ENCODE measurements around the gene CYTH3.

DNA sequence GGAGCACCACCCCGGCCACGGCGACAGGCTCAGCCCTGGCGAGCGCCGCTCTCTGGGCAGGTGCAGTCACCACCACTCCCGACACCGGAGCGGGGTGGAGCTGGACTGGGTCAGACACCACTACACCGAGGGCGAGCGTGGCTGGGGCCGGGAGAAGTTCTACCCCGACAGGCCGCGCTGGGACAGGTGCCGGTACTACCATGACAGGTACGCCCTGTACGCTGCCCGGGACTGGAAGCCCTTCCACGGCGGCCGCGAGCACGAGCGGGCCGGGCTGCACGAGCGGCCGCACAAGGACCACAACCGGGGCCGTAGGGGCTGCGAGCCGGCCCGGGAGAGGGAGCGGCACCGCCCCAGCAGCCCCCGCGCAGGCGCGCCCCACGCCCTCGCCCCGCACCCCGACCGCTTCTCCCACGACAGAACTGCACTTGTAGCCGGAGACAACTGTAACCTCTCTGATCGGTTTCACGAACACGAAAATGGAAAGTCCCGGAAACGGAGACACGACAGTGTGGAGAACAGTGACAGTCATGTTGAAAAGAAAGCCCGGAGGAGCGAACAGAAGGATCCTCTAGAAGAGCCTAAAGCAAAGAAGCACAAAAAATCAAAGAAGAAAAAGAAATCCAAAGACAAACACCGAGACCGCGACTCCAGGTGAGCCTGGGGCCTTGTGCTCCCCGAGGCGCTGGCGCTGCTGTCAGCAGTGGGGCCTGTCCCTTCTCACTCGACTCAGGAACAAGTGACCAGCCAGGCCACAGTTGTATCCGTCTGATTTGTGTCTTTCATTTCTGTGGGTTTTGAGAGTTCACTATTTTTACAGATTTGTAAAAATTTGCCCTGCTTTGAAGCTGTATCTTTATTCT lies 117.7 kb downstream of the CYTH3 start:
- TF ChIP-seq CTCF (IDR thresholded peaks at IDR 0.05; ENCODE audit: insufficient read depth, low read length), result no peak
- no peak for TF ChIP-seq GABPA (IDR thresholded peaks at IDR 0.05; ENCODE audit: low read depth)
- no peak for TF ChIP-seq POLR2AphosphoS5 (IDR thresholded peaks at IDR 0.05; ENCODE audit: low read depth)

Measured in HL-60 (cell line).